Measurements from ENCODE around the gene FOXL1. TPM values are rescaled to one million over a fixed set of nuclear protein-coding genes. Genes with fewer than 3 reads are reported as not detected.
"Not testable (repeated sequence)": the region's sequence is repeated elsewhere in the genome, so short reads cannot be mapped to it uniquely, and the experiment has no call there.

The FOXL1 gene
- polyA plus RNA-seq, 1 experiment: 4.9 TPM

DNA sequence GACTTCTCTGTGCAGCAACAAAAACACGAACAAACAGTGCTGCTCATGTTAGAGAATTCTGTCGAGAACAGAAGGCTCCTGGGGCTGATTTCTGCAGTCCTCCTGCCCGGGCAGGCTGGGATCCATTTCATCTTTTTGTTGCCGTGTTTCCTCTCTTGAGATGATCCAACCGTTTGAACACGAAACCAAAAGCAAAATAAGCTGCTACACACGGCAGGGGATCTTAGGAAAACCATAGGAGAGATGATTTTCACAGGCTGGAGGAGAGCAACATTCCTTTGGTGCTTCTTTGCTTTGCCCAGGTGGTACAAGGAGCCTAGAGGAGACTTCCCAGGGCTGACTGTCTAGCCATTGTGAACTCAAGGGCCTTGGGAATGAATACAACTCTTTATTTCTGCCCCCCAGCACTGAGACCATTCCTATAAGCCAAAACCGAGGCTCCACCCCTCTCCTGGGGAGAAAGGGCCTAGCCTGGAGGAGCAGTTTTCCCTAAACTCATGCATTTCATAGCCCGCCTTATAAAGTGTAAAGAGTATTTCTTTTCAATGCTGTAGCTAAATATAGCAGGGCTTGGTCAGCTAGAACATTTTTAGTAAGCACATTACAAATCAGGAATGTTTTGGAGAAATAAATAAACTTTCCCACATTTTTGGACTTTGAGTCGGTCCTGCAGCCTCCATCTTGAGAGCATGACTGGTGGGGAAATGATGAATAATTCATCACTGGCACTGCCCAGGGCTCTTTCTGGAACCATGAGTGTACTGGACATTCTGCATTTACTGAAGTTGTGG, 7.7 kb downstream of the FOXL1 start:
- POLR2A ChIA-PET: interaction anchor here (0.6 to 0.7 kb wide), 3 partner anchors 10 to 12 kb away, joined by 3 read pairs; no protein-coding TSS in a partner anchor

DNA sequence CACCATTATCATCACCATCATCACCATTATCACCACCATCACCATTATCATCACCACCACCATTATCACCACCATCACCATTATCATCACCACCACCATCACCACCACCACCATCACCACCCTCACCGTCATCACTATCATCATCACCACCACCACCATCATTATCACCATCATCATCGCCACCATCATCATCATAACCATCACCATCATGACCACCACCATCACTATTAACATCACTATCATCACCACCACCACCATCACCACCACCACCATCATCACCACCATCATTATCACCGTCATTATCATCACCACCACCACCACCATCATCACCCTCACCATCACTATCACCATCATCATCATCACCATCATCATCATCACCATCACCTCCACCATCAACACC, 9.1 kb downstream of the FOXL1 start:
- Histone ChIP-seq H3K27me3 (ENCODE audit: control insufficient read depth, insufficient read depth, low read length) (no peaks in the 10 kb centered on the region), H3K36me3 (ENCODE audit: control insufficient read depth, insufficient read depth, low read length) (no peaks in the 10 kb centered on the region), H3K4me3 (ENCODE audit: low read depth, low read length) (no peak overlapping the region)
- DNase-seq (ENCODE audit: low read depth): no peak
- TF ChIP-seq, protein P1, sequence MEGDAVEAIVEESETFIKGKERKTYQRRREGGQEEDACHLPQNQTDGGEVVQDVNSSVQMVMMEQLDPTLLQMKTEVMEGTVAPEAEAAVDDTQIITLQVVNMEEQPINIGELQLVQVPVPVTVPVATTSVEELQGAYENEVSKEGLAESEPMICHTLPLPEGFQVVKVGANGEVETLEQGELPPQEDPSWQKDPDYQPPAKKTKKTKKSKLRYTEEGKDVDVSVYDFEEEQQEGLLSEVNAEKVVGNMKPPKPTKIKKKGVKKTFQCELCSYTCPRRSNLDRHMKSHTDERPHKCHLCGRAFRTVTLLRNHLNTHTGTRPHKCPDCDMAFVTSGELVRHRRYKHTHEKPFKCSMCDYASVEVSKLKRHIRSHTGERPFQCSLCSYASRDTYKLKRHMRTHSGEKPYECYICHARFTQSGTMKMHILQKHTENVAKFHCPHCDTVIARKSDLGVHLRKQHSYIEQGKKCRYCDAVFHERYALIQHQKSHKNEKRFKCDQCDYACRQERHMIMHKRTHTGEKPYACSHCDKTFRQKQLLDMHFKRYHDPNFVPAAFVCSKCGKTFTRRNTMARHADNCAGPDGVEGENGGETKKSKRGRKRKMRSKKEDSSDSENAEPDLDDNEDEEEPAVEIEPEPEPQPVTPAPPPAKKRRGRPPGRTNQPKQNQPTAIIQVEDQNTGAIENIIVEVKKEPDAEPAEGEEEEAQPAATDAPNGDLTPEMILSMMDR (IDR thresholded peaks at IDR 0.05; ENCODE audit: insufficient read depth, low read depth, low read length): no peak
- POLR2A ChIA-PET: no interaction called here
- CTCF ChIA-PET: no interaction called here

More for the DNA sequence above, 7.7 kb downstream of the FOXL1 start:
- H3K4me3 ChIP-seq (ENCODE audit: low read depth, low read length): no peak overlapping the region
- DNase-seq (ENCODE audit: low read depth): peak; percentile 86
- CTCF ChIA-PET: interaction anchor here (0.6 to 1.4 kb wide), 4 partner anchors 8 to 476 kb away, joined by 3 to 4 read pairs (median 3); partner anchors contain the start of gene FOXL1
- TF ChIP-seq, protein P1 (IDR thresholded peaks at IDR 0.05; ENCODE audit: insufficient read depth, low read depth, low read length): no peak
- H3K36me3 ChIP-seq (ENCODE audit: control insufficient read depth, insufficient read depth, low read length): no peaks in the 10 kb centered on the region
- no peaks in the 10 kb centered on the region for H3K27me3 ChIP-seq (ENCODE audit: control insufficient read depth, insufficient read depth, low read length)

DNA sequence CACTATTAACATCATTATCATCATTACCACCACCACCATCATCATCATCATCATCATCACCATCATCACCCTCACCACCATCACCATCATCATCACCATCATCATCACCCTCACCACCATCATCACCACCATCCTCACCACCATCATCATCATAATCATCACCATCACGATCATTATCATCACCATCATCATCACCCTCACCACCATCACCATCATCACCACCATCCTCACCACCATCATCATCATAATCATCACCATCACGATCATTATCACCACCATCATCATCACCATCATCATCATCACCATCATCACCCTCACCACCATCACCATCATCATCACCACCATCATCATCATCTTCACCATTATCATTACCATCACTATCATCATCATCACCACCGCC, 9.6 kb downstream of the FOXL1 start:
- H3K4me3 ChIP-seq (ENCODE audit: low read depth, low read length); CTCF ChIA-PET; DNase-seq (ENCODE audit: low read depth); POLR2A ChIA-PET; H3K27me3 ChIP-seq (ENCODE audit: control insufficient read depth, insufficient read depth, low read length); H3K36me3 ChIP-seq (ENCODE audit: control insufficient read depth, insufficient read depth, low read length): not testable (repeated sequence)

DNA sequence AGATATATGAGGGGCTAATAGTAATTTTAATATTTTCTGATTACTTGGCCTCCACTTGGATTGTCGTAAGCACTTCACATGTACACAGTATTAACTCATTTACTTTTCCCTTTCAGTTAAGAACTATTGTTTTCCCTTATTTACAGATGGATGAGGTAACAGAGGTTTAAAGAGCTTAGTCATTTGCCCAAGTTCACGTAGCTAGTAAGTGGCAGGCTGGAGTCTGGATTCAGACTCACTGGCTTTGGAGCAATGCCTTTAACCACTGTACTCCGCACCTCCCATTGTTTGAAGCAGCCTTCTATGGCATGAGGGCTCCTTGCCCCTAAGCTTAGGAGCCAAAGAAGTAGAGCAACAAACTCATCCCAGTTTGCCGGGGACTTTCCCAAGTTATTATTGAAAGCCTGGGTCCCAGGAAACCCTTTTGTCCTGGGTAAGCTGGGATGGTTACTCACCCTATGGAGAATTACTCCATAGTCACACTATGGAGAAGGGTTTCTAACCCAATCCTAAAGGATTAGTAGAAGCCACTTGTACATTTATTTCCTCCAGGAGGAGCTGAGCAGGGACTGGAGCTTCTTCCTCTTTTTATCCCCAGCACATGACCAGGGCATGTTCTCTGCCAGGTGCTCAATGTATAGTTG, 12.3 kb downstream of the FOXL1 start:
- ChIA-PET CTCF (interaction anchor here (0.6 to 1.0 kb wide), 4 partner anchors 12 to 487 kb away, joined by 3 to 4 read pairs (median 3); partner anchors contain the start of gene FOXL1), POLR2A (no interaction called here)
- TF ChIP-seq, protein P1 (IDR thresholded peaks at IDR 0.05; ENCODE audit: insufficient read depth, low read depth, low read length): no peak
- Histone ChIP-seq H3K4me3 (ENCODE audit: low read depth, low read length) (no peak overlapping the region), H3K36me3 (ENCODE audit: control insufficient read depth, insufficient read depth, low read length) (no peaks in the 10 kb centered on the region), H3K27me3 (ENCODE audit: control insufficient read depth, insufficient read depth, low read length) (no peaks in the 10 kb centered on the region)
- DNase-seq (ENCODE audit: low read depth): peak; percentile 65

DNA sequence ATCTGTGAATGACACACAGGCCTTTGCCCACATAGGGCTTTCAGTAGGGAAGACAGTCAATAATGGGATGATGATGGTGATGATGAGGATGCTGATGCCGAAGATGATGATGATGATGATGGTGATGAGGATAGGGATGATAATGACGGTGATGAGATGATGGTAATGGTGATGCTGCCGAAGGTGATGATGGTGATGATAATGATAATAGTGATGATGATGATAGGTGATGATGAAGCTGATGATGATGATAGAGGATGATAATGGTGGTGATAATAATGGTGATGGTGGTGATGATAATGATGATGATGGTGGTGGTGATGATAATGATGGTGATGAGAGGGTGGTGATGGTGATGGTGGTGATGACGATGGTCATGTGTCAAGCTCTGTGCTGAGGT, 12.9 kb downstream of the FOXL1 start:
- Histone ChIP-seq H3K4me3 (ENCODE audit: low read depth, low read length) (no peak overlapping the region), H3K36me3 (ENCODE audit: control insufficient read depth, insufficient read depth, low read length) (no peaks in the 10 kb centered on the region), H3K27me3 (ENCODE audit: control insufficient read depth, insufficient read depth, low read length) (no peaks in the 10 kb centered on the region)
- POLR2A ChIA-PET: no interaction called here
- DNase-seq (ENCODE audit: low read depth): no peak
- CTCF ChIA-PET: interaction anchor here (0.8 to 1.0 kb wide), 2 partner anchors 12 to 24 kb away, joined by 3 read pairs; partner anchors contain the start of gene FOXL1
- TF ChIP-seq, protein P1 (IDR thresholded peaks at IDR 0.05; ENCODE audit: insufficient read depth, low read depth, low read length): no peak

Measured in BJ (cell line).